ENCODE results near the gene SMIM31.

- TF ChIP-seq CTCF (conservative IDR thresholded peaks at IDR 0.05; ENCODE audit: low read length) (no peak), EZH2phosphoT487 (IDR thresholded peaks at IDR 0.05; ENCODE audit: borderline replicate concordance) (no peak)
These were observed 47.3 kb upstream of the SMIM31 start for GRCh38 chr4:164706675-164707074.
